Measurements from ENCODE around the gene CTIF. TPM values are rescaled to one million over a fixed set of nuclear protein-coding genes. Genes with fewer than 3 reads are reported as not detected.

The CTIF gene
- polyA plus RNA-seq, 1 of the 3 experiments (the other 2 are of a cell fraction), result 47.2 TPM

DNA sequence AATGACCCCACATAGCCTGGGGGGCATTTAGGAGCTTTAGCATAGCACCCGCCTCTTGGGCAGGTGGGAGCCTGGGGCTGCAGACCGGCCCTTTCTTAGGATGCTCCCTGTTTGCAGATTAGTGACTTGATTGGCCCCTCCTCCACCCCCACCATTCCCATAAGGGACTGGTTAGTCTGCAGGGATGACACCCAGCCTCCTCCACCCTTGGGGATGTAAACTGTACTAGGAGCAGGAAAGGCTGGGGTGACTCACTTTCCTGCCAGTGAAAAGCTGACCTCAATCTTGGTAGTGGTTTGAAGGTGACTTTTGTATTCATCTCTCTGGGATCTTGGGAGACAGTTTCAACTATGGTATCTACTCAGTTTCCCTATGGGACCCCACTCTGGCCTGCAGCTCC is 24.2 kb downstream of the CTIF start (continued):
- TF ChIP-seq NFIC (IDR thresholded peaks at IDR 0.05; ENCODE audit: borderline replicate concordance) (0 out of 2 replicates have a peak, but pooled peaks have one; percentile 3), MEF2A (IDR thresholded peaks at IDR 0.05; ENCODE audit: borderline replicate concordance, low read depth) (no peak), ELF1 (IDR thresholded peaks at IDR 0.05) (no peak), TEAD4 (IDR thresholded peaks at IDR 0.05; ENCODE audit: borderline replicate concordance, insufficient read depth) (no peak), YY1 (IDR thresholded peaks at IDR 0.05; ENCODE audit: low read depth) (no peak), NRF1 (IDR thresholded peaks at IDR 0.05; ENCODE audit: low read depth, low read length) (no peak), RXRA (IDR thresholded peaks at IDR 0.05; ENCODE audit: borderline replicate concordance, low read depth) (peak; percentile 17; the same call in 1 of the 2 replicates), TCF12 (IDR thresholded peaks at IDR 0.05) (peak; percentile 75), RAD21 (IDR thresholded peaks at IDR 0.05; ENCODE audit: low read length) (no peak), POLR2AphosphoS5 (IDR thresholded peaks at IDR 0.05; ENCODE audit: low read depth, low read length) (no peak), SMC3 (IDR thresholded peaks at IDR 0.05; ENCODE audit: low read depth, low read length) (no peak), FOSL2 (IDR thresholded peaks at IDR 0.05; ENCODE audit: borderline replicate concordance, low read depth) (peak; percentile 78), GATA2 (CRISPR knock-in tag; IDR thresholded peaks at IDR 0.05) (no peak), JUND (IDR thresholded peaks at IDR 0.05) (peak; percentile 62), FOXM1 (IDR thresholded peaks at IDR 0.05; ENCODE audit: low read depth) (no peak), SIN3A (IDR thresholded peaks at IDR 0.05; ENCODE audit: borderline replicate concordance, low read depth, low read length) (no peak)
- TF ChIP-seq, protein P1, sequence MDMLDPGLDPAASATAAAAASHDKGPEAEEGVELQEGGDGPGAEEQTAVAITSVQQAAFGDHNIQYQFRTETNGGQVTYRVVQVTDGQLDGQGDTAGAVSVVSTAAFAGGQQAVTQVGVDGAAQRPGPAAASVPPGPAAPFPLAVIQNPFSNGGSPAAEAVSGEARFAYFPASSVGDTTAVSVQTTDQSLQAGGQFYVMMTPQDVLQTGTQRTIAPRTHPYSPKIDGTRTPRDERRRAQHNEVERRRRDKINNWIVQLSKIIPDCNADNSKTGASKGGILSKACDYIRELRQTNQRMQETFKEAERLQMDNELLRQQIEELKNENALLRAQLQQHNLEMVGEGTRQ (IDR thresholded peaks at IDR 0.05; ENCODE audit: borderline replicate concordance, low read depth, low read length), result no peak
- TF ChIP-seq, protein P2, sequence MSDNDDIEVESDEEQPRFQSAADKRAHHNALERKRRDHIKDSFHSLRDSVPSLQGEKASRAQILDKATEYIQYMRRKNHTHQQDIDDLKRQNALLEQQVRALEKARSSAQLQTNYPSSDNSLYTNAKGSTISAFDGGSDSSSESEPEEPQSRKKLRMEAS (IDR thresholded peaks at IDR 0.05; ENCODE audit: low read depth), result peak; percentile 45; the same call in 1 of the 2 replicates
- TF ChIP-seq, protein P3, sequence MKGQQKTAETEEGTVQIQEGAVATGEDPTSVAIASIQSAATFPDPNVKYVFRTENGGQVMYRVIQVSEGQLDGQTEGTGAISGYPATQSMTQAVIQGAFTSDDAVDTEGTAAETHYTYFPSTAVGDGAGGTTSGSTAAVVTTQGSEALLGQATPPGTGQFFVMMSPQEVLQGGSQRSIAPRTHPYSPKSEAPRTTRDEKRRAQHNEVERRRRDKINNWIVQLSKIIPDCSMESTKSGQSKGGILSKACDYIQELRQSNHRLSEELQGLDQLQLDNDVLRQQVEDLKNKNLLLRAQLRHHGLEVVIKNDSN (IDR thresholded peaks at IDR 0.05; ENCODE audit: borderline replicate concordance, low read depth), result no peak

DNA sequence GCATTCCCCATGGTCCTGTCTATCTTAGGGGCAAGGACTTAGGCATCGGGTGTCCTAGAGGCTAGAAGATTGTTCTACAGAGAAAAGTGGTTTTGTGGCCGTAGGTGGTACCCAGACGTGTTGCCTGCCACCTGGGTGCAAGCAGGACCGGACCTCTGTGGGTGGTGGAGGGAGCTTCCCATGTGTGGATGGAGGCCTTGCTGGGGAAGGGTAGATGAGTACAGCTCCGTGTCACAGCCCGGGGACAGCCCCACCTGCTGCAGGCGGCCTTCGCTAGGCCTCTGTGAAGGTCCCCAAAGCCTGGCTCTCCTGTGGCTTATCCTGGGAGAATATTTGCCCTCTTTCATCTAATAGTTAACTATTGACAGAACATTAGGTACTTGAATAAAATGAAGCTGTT is 25.3 kb downstream of the CTIF start:
- no peaks in the 10 kb centered on the region for H3K9me3 ChIP-seq
- H3K79me2 ChIP-seq (ENCODE audit: insufficient read depth), result peaks cover 93% of the 10 kb centered on the region
- H3K4me1 ChIP-seq (ENCODE audit: control insufficient read depth in 1 of 2, insufficient read depth in 2 of 2, low read depth in 1 of 2, low read length in 1 of 2), result peaks cover 16 to 28% of the 10 kb centered on the region in 2 experiments
- H3K9ac ChIP-seq, result no peak overlapping the region
- 98% methylated on average over 8 of the region's 8 CpGs for WGBS (ENCODE audit: low lambda C conversion rate)
- no peaks in the 10 kb centered on the region for H3K27me3 ChIP-seq (ENCODE audit: insufficient read depth)
- H4K20me1 ChIP-seq (ENCODE audit: insufficient read depth), result peaks cover 61% of the 10 kb centered on the region
- no peaks in the 10 kb centered on the region for H3K9me2 ChIP-seq
- ChIA-PET POLR2A (interaction anchor here (0.6 kb wide), 1 partner anchor 32 kb away, joined by 3 read pairs; no protein-coding TSS in a partner anchor), CTCF (interaction anchor here (1.0 to 1.6 kb wide), 3 partner anchors 11 to 100 kb away, joined by 3 read pairs; no protein-coding TSS in a partner anchor)
- peak overlapping the region; percentile 68 for H3K4me2 ChIP-seq
- DNase-seq, result no peak
- peaks cover 4% of the 10 kb centered on the region for H3F3A ChIP-seq (replicated peaks; ENCODE audit: insufficient read depth)
- H3K27ac ChIP-seq (ENCODE audit: low read depth in 2 of 2, low read length in 1 of 2), result peak overlapping the region in 1 of 2 experiments; percentile 74; a peak in 2 of 4 replicates
- H2AFZ ChIP-seq (ENCODE audit: low read depth), result no peak overlapping the region
- peaks cover 0 to 4% of the 10 kb centered on the region in 2 experiments for H3K36me3 ChIP-seq (replicated peaks in 1 of 2; ENCODE audit: control insufficient read depth in 1 of 2, insufficient read depth in 2 of 2, low read length in 1 of 2)
- TF ChIP-seq ELF1 (IDR thresholded peaks at IDR 0.05), result no peak
- TF ChIP-seq RXRA (IDR thresholded peaks at IDR 0.05; ENCODE audit: borderline replicate concordance, low read depth), result no peak
- TF ChIP-seq SIN3A (IDR thresholded peaks at IDR 0.05; ENCODE audit: borderline replicate concordance, low read depth, low read length), result no peak
- no peak for TF ChIP-seq JUND (IDR thresholded peaks at IDR 0.05)
- TF ChIP-seq CHD2 (IDR thresholded peaks at IDR 0.05; ENCODE audit: low read length, partially characterized antibody), result no peak
- TF ChIP-seq TEAD4 (IDR thresholded peaks at IDR 0.05; ENCODE audit: borderline replicate concordance, insufficient read depth), result no peak
- TF ChIP-seq, protein P4, sequence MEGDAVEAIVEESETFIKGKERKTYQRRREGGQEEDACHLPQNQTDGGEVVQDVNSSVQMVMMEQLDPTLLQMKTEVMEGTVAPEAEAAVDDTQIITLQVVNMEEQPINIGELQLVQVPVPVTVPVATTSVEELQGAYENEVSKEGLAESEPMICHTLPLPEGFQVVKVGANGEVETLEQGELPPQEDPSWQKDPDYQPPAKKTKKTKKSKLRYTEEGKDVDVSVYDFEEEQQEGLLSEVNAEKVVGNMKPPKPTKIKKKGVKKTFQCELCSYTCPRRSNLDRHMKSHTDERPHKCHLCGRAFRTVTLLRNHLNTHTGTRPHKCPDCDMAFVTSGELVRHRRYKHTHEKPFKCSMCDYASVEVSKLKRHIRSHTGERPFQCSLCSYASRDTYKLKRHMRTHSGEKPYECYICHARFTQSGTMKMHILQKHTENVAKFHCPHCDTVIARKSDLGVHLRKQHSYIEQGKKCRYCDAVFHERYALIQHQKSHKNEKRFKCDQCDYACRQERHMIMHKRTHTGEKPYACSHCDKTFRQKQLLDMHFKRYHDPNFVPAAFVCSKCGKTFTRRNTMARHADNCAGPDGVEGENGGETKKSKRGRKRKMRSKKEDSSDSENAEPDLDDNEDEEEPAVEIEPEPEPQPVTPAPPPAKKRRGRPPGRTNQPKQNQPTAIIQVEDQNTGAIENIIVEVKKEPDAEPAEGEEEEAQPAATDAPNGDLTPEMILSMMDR (IDR thresholded peaks at IDR 0.05), result no peak
- TF ChIP-seq, protein P3 (IDR thresholded peaks at IDR 0.05; ENCODE audit: borderline replicate concordance, low read depth), result no peak
- no peak for TF ChIP-seq RFX5 (IDR thresholded peaks at IDR 0.05; ENCODE audit: low read length)
- no peak overlapping the region for H3K4me3 ChIP-seq (ENCODE audit: low read depth in 2 of 2, low read length in 1 of 2)

All from SK-N-SH (cell line).